Keratinocyte (primary cell): Measurements from ENCODE around the gene PCDHAC2. TPM values are rescaled to one million over a fixed set of nuclear protein-coding genes. Genes with fewer than 3 reads are reported as not detected.

Experiments used
- DNase-seq: peaks from one replicate; pipeline ENCODE4 v3.0.0-alpha.2; 2011; ENCODE audit warnings: low read depth, missing footprints, low spot score
- FAIRE-seq: peaks from 2 replicates; lab custom pipeline; 2011; peaks lifted over from hg19 to GRCh38; lab: Jason Lieb, UNC
- H2AFZ ChIP-seq: 2 replicates; pipeline ENCODE4 v1.6.0; 2012; ENCODE audit warnings: low read length, control low read depth, inconsistent platforms; ENCODE audit not compliant: control insufficient read depth
- H3K27ac ChIP-seq: 2 replicates; pipeline ENCODE4 v1.5.1; 2011; ENCODE audit warnings: low read length; ENCODE audit not compliant: control insufficient read depth, insufficient read depth
- H3K27me3 ChIP-seq: 3 replicates; pipeline ENCODE4 v1.6.0; 2011; ENCODE audit warnings: low read length; ENCODE audit not compliant: control insufficient read depth, insufficient read depth; ENCODE audit errors: extremely low read depth
- H3K36me3 ChIP-seq, 2 experiments: 2 replicates in 1 of 2; 3 replicates in 1 of 2; pipeline ENCODE4 v1.5.1; 2011; ENCODE audit warnings: low read length in 2 of 2, mild to moderate bottlenecking in 1 of 2; ENCODE audit not compliant: control insufficient read depth in 2 of 2, insufficient read depth in 2 of 2; ENCODE audit errors: extremely low read depth in 1 of 2
- H3K4me1 ChIP-seq: 3 replicates; pipeline ENCODE4 v1.5.1; 2011; ENCODE audit warnings: low read length; ENCODE audit not compliant: control insufficient read depth, insufficient read depth; ENCODE audit errors: extremely low read depth
- H3K4me2 ChIP-seq: 3 replicates; pipeline ENCODE4 v1.6.0; 2011; ENCODE audit warnings: low read depth, low read length; ENCODE audit not compliant: control insufficient read depth, insufficient read depth; ENCODE audit errors: extremely low read depth
- H3K4me3 ChIP-seq, 3 experiments: fragments of 200-600 bp in 1 of 3; sonication (generic) in 1 of 3; 2 replicates in 2 of 3; 3 replicates in 1 of 3; pipeline ENCODE4 v1.5.1; 2011 to 2016; ENCODE audit warnings: low read length in 3 of 3, mild to moderate bottlenecking in 3 of 3, control low read depth in 2 of 3, inconsistent platforms in 1 of 3, low read depth in 1 of 3, mixed read lengths in 1 of 3, mixed run types in 1 of 3, moderate library complexity in 1 of 3; ENCODE audit not compliant: control insufficient read depth in 2 of 3, insufficient read depth in 2 of 3; ENCODE audit errors: extremely low read depth in 1 of 3
- H3K79me2 ChIP-seq: 2 replicates; pipeline ENCODE4 v1.6.0; 2012; ENCODE audit warnings: low read length; ENCODE audit not compliant: control insufficient read depth, insufficient read depth
- H3K9ac ChIP-seq: 3 replicates; pipeline ENCODE4 v1.6.0; 2011; ENCODE audit warnings: low read length; ENCODE audit not compliant: control insufficient read depth, insufficient read depth; ENCODE audit errors: extremely low read depth
- H3K9me1 ChIP-seq: 3 replicates; pipeline ENCODE4 v1.6.0; 2011; ENCODE audit warnings: low read length; ENCODE audit not compliant: control insufficient read depth, insufficient read depth; ENCODE audit errors: extremely low read depth
- H3K9me3 ChIP-seq: 2 replicates; pipeline ENCODE4 v1.5.1; 2012; ENCODE audit warnings: low read depth, low read length; ENCODE audit not compliant: control insufficient read depth
- H4K20me1 ChIP-seq: 3 replicates; pipeline ENCODE4 v1.6.0; 2011; ENCODE audit warnings: low read length; ENCODE audit not compliant: control insufficient read depth, insufficient read depth; ENCODE audit errors: extremely low read depth
- CTCF ChIP-seq, 3 experiments: IDR thresholded peaks in 1 of 3; conservative IDR thresholded peaks in 1 of 3; optimal IDR thresholded peaks in 1 of 3; 2 replicates in 2 of 3; 3 replicates in 1 of 3; pipeline versions ENCODE3 to v1.5.1; 2011; ENCODE audit warnings: low read length in 3 of 3, mild to moderate bottlenecking in 3 of 3, moderate library complexity in 2 of 3, control low read depth in 1 of 3, inconsistent platforms in 1 of 3; ENCODE audit not compliant: insufficient read depth in 2 of 3; ENCODE audit errors: extremely low read depth in 1 of 3
- EZH2 ChIP-seq: IDR thresholded peaks from one replicate; pipeline ENCODE4 v1.6.1; 2012; ENCODE audit warnings: inconsistent platforms, mild to moderate bottlenecking, low read length, moderate library complexity
- dilution Hi-C: fragments of 300-500 bp; cut with MboI; formaldehyde crosslinking; loops from one replicate; pipeline ENCODE4 v1.7.0; 2020; ENCODE audit warnings: low sequenced_read_pairs; ENCODE audit not compliant: extremely low pct_ligation_motif_present
- polyA plus RNA-seq, 5 experiments: library from polyadenylated mRNA; depleted of rRNA in 3 of 5; stranded (reverse) in 3 of 5; stranded (forward) in 1 of 5; unstranded in 1 of 5; fragments of >200 nt; gene quantifications; 1 replicate in 1 of 5; 2 replicates in 3 of 5; 3 replicates in 1 of 5; pipeline versions ENCODE4 v1.2.1 to v1.2.3, GENCODE V29; 2011 to 2012; ENCODE audit warnings: missing spikeins in 2 of 5, low read depth in 1 of 5, low replicate concordance in 1 of 5

The PCDHAC2 gene
- polyA plus RNA-seq, 1 donor (not counting 4 experiments of a cell fraction or from before 2014, with no cell fraction given): 2.1 TPM

- DNase-seq: no peak
- no peak for TF ChIP-seq CTCF (optimal IDR thresholded peaks at IDR 0.05 in 1 of 3, IDR thresholded peaks at IDR 0.05 in 1 of 3, conservative IDR thresholded peaks at IDR 0.05 in 1 of 3; ENCODE audit: extremely low read depth in 1 of 3, insufficient read depth in 2 of 3, low read length in 3 of 3)
- TF ChIP-seq EZH2: no peak
- Histone ChIP-seq H3K4me1 (no peaks in the 10 kb centered on the region), H3K36me3 (no peaks in the 10 kb centered on the region), H3K4me2 (no peak overlapping the region), H3K27ac (no peak overlapping the region), H3K9me1 (no peaks in the 10 kb centered on the region), H3K27me3 (no peaks in the 10 kb centered on the region), H2AFZ (no peak overlapping the region), H3K79me2 (no peaks in the 10 kb centered on the region), H4K20me1 (no peaks in the 10 kb centered on the region), H3K4me3 (no peak overlapping the region), H3K9ac (no peak overlapping the region), H3K9me3 (no peaks in the 10 kb centered on the region)
- dilution Hi-C loops: no loop called here
- FAIRE-seq: no peak
These were observed 26.6 kb downstream of the PCDHAC2 start for GRCh38 chr5:140992828-140993227.

- TF ChIP-seq EZH2 (no peak), CTCF (optimal IDR thresholded peaks at IDR 0.05 in 1 of 3, IDR thresholded peaks at IDR 0.05 in 1 of 3, conservative IDR thresholded peaks at IDR 0.05 in 1 of 3; ENCODE audit: extremely low read depth in 1 of 3, insufficient read depth in 2 of 3, low read length in 3 of 3) (no peak)
- Histone ChIP-seq H3K9me3 (no peaks in the 10 kb centered on the region), H3K79me2 (no peaks in the 10 kb centered on the region), H4K20me1 (no peaks in the 10 kb centered on the region), H3K4me3 (no peak overlapping the region), H3K27ac (no peak overlapping the region), H3K9me1 (no peaks in the 10 kb centered on the region), H3K27me3 (no peaks in the 10 kb centered on the region), H2AFZ (peak overlapping the region; percentile 24), H3K36me3 (no peaks in the 10 kb centered on the region), H3K4me2 (no peak overlapping the region), H3K9ac (no peak overlapping the region), H3K4me1 (no peaks in the 10 kb centered on the region)
- dilution Hi-C loops: no loop called here
- FAIRE-seq (no peak), DNase-seq (no peak)
These were observed 29.8 kb downstream of the PCDHAC2 start for GRCh38 chr5:140996060-140996459.
